Adrenal gland (tissue), 12 donors: Measurements from ENCODE around the gene PBX3. TPM values are rescaled to one million over a fixed set of nuclear protein-coding genes. Genes with fewer than 3 reads are reported as not detected.

ENCODE experiments used
- DNase-seq, 7 donors: peaks; one replicate each; pipeline ENCODE4 v3.0.0-alpha.2; 2019 to 2020
- H3K27ac ChIP-seq, 5 donors: fragments of 200-600 bp; sonication (generic) in 4 of 5; 1 replicate in 3 of 5; 2 replicates in 2 of 5; pipeline versions ENCODE4 v1.5.1 to v1.8.0; 2016 to 2020; ENCODE audit warnings: mild to moderate bottlenecking in 1 of 5
- H3K27me3 ChIP-seq: fragments of 200-600 bp; 2 replicates; pipeline ENCODE4 v1.8.0; 2021
- H3K36me3 ChIP-seq, 2 donors: fragments of 200-600 bp; replicated peaks in 1 of 2; 1 replicate in 1 of 2; 2 replicates in 1 of 2; pipeline versions ENCODE4 v1.5.1 to v1.8.0; 2018 to 2022
- H3K4me1 ChIP-seq, 2 donors: fragments of 200-600 bp; replicated peaks in 1 of 2; 1 replicate in 1 of 2; 2 replicates in 1 of 2; pipeline versions ENCODE4 v1.5.1 to v1.8.0; 2018 to 2021
- H3K4me3 ChIP-seq, 4 donors: fragments of 200-600 bp; sonication (generic) in 3 of 4; one replicate each; pipeline ENCODE4 v1.5.1; 2016 to 2018
- H3K9me3 ChIP-seq, 3 donors: fragments of 200-600 bp; sonication (generic) in 1 of 3; replicated peaks in 1 of 3; 1 replicate in 2 of 3; 2 replicates in 1 of 3; pipeline versions ENCODE4 v1.5.1 to v1.8.0; 2016 to 2021
- POLR2A ChIP-seq, 2 donors: fragments of 450-650 bp; IDR thresholded peaks; one replicate each; pipeline ENCODE4 v1.6.1; 2017; ENCODE audit warnings: antibody characterized with exemption in 2 of 2, mild to moderate bottlenecking in 2 of 2, moderate library complexity in 1 of 2
- WGBS, 4 donors: extraction: QIAGEN DNeasy Blood & Tissue Kit in 2 of 4; methylation state at CpG; one replicate each; pipeline versions ENCODE4 v1.1.5 to v1.1.7; 2013 to 2017; 5-methylcytosine and 5-hydroxymethylcytosine counted together
- intact Hi-C, 2 donors: fragments of 100-400 bp; cut with DNase I; formaldehyde crosslinking; loops; one replicate each; pipeline versions ENCODE4 v1.14.1 to v1.15.0; 2022 to 2023
- polyA plus RNA-seq, 3 donors: library from polyadenylated mRNA; stranded (reverse); fragments of 200-250 nt in 2 of 3; fragments of 350-450 nt in 1 of 3; fragmentation: Illumina TruSeq in 1 of 3; extraction: RNeasy Lipid Tissue Mini Kit (QIAGEN cat#74804) in 1 of 3; gene quantifications; one replicate each; pipeline ENCODE4 v1.2.3, GENCODE V29; 2013 to 2014
- total RNA-seq, 9 donors: library from RNA; depleted of rRNA in 4 of 9; stranded (reverse); fragments of >200 nt in 4 of 9; fragments of 120-200 nt in 1 of 9; fragmentation: NEBNext Ultra II Directional in 1 of 9; extraction: Animal tissue kit (Norgen Biotek cat#: 25700) in 1 of 9; gene quantifications; one replicate each; pipeline versions ENCODE4 v1.1.0 to v1.2.4, GENCODE V29; 2013 to 2023
- TF ChIP-seq, protein P1 (sequence below), 6 experiments: fragments of 450-650 bp in 4 of 6; fragments of 200-600 bp in 2 of 6; sonication (generic) in 1 of 6; IDR thresholded peaks; 1 replicate in 5 of 6; 2 replicates in 1 of 6; pipeline versions ENCODE4 v1.5.1 to v1.8.0; 2016 to 2021; ENCODE audit warnings: antibody characterized with exemption in 6 of 6, mild to moderate bottlenecking in 2 of 6, moderate library complexity in 1 of 6
- donor health status: healthy with polysubstance abuse.
- donor health status: Bipolar disorder and iron deficiency.
- donor health status: DM: yes; HTN: yes; CAD: no.
- donor health status: DM: no; HTN: no; CAD: no.
- donor health status: DM: no; HTN: no; CAD: no.
- donor health status: DM: yes; HTN: yes; CAD: no.

PBX3 gene
- total and polyA plus RNA-seq, 12 donors: 18.3 to 231 (median 133) TPM

DNA sequence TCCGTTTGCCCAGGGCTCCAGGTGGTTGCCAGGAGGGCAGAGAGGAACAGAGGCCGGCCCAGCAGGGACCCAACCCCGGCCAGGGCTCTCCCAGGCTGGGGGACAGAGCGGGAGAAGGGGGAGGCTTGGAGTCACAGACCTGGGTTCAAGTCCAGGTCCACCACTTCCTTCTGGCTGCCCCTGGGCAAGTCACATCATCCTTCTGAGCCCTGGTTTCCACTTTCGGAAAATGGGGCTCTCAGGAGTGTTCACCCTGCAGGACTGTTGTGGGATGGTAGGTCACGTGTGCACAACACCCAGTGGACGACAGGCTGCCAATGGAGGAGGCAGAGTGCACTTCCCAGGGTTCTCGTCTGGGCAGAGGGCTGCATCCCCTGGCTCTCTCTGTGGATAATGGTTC, 245.4 kb downstream of the PBX3 start:
- Histone ChIP-seq H3K9me3 (no peaks in the 10 kb centered on the region), H3K36me3 (no peaks in the 10 kb centered on the region), H3K4me3 (no peak overlapping the region), H3K27me3 (no peaks in the 10 kb centered on the region), H3K27ac (no peak overlapping the region), H3K4me1 (no peaks in the 10 kb centered on the region)
- 80 to 88% (median 84%) methylated on average over 4 to 8 of the region's 8 CpGs for WGBS, 4 donors
- intact Hi-C loops: no loop called here
- no peak for DNase-seq
- TF ChIP-seq, protein P1, sequence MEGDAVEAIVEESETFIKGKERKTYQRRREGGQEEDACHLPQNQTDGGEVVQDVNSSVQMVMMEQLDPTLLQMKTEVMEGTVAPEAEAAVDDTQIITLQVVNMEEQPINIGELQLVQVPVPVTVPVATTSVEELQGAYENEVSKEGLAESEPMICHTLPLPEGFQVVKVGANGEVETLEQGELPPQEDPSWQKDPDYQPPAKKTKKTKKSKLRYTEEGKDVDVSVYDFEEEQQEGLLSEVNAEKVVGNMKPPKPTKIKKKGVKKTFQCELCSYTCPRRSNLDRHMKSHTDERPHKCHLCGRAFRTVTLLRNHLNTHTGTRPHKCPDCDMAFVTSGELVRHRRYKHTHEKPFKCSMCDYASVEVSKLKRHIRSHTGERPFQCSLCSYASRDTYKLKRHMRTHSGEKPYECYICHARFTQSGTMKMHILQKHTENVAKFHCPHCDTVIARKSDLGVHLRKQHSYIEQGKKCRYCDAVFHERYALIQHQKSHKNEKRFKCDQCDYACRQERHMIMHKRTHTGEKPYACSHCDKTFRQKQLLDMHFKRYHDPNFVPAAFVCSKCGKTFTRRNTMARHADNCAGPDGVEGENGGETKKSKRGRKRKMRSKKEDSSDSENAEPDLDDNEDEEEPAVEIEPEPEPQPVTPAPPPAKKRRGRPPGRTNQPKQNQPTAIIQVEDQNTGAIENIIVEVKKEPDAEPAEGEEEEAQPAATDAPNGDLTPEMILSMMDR (IDR thresholded peaks at IDR 0.05): no peak
- TF ChIP-seq POLR2A (IDR thresholded peaks at IDR 0.05): no peak

DNA sequence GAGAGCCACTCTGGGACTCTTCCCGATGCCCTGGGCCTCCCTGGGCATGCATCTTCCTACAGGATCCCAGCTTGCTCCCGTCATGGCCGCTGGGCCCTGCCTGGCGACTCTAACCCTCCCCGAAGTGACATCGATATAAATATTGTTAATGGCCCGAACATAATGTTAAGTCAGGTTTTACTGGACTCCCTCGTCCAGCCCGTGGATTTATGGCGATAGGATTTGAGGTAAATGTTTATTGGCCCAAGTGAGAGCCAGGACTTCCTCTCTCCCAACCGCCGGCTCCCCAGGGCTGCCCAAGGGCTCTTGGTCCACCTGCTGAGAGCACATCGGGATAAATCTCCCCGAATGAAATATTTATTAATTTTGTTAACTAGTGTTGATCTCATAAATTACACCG, 246.3 kb downstream of the PBX3 start:
- H3K4me1 ChIP-seq: no peaks in the 10 kb centered on the region
- H3K27me3 ChIP-seq: no peaks in the 10 kb centered on the region
- no peaks in the 10 kb centered on the region for H3K36me3 ChIP-seq
- WGBS, 4 donors: 80 to 93% (median 85%) methylated on average over 14 to 15 of the region's 15 CpGs
- TF ChIP-seq, protein P1 (IDR thresholded peaks at IDR 0.05): no peak
- no peak overlapping the region for H3K4me3 ChIP-seq
- no peak for DNase-seq
- H3K27ac ChIP-seq: no peak overlapping the region
- no peaks in the 10 kb centered on the region for H3K9me3 ChIP-seq
- intact Hi-C loops: no loop called here

DNA sequence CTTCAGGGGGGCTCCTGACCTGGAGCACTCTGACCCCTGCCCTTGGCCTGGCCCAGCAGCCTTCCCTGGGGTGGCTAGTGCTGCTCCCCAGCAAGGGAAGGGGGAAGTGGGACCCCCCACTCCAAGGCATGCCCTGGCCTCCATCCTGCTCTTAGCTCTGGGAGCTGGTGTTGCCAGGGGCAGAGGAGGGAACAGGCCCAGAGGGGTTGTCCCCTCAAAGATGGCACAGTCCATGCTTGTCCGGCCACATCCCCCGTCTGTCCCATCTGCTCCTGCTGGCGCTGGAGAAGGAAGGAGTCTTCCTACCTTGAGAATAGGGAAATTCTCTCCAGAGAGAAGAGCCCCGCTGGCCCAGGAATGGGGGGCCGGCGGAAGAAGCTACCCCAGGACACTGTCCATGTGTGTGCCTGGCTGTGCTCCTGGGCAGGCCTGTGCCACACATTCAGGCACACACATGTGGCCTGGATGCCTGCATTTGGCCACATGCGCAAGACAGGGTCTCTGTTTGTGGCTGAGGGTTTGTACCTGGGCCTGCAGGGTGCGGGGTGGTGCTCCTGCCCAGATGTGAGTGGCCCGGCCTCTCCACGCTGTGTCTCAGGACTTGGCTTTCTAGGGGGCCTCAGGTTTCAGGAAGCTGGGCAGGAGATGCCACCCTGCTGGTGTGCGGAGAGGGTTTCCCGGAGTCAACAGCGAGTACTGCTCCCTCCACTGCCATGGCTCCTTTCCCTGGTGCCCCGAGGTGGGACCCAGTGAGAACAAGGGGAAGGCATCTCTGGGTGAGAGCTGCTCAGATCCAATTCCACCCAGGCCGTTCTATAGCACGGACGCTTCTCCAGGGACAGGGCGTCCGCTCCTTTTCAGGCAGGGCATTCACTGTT, 247.1 kb downstream of the PBX3 start:
- WGBS, 4 donors: 82 to 97% (median 92%) methylated on average over 10 to 19 of the region's 19 CpGs
- Histone ChIP-seq H3K27ac (no peak overlapping the region), H3K36me3 (no peaks in the 10 kb centered on the region), H3K4me3 (no peak overlapping the region), H3K27me3 (no peaks in the 10 kb centered on the region), H3K9me3 (no peaks in the 10 kb centered on the region), H3K4me1 (no peaks in the 10 kb centered on the region)
- TF ChIP-seq, protein P1 (IDR thresholded peaks at IDR 0.05): no peak
- no peak for TF ChIP-seq POLR2A (IDR thresholded peaks at IDR 0.05)
- DNase-seq: no peak
- intact Hi-C loops: no loop called here

DNA sequence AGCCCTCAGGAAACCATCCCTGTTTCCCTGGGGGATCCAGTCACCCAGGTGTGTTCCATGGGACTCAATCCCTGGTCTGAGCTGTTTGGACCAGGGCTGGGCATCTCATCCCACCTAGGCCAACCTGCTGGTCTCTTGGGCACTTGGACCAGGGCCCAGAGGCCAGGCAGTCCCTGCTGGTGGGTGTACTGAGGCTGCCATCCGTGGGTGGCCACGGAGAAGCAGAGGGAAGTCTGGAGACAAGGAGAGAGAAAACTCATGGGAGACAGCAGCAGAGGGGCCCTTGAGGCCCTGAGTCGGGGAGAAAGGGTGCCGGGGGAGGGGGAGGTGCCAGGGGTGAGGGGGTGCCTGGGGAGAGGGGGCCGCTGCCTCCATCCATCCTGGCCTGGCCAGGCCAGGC, 247.8 kb downstream of the PBX3 start:
- no peaks in the 10 kb centered on the region for H3K4me1 ChIP-seq
- intact Hi-C loops: no loop called here
- H3K9me3 ChIP-seq: no peaks in the 10 kb centered on the region
- TF ChIP-seq, protein P1 (IDR thresholded peaks at IDR 0.05): no peak
- TF ChIP-seq POLR2A (IDR thresholded peaks at IDR 0.05): no peak
- 88 to 91% (median 89%) methylated on average over 4 to 5 of the region's 5 CpGs for WGBS, 4 donors
- no peak overlapping the region for H3K4me3 ChIP-seq
- no peak overlapping the region for H3K27ac ChIP-seq
- H3K36me3 ChIP-seq: no peaks in the 10 kb centered on the region
- H3K27me3 ChIP-seq: no peaks in the 10 kb centered on the region
- no peak for DNase-seq
